GM12864 (cell line): ENCODE measurements around the gene PLBD1.
A peak's percentile ranks its signal among the peaks of the same experiment; 100 is the strongest.

Source experiments
- DNase-seq: peaks from one replicate; pipeline ENCODE4 v3.0.0-alpha.2; 2011; ENCODE audit warnings: low read depth
- H3K4me3 ChIP-seq: 2 replicates; pipeline ENCODE4 v1.5.1; 2011; ENCODE audit warnings: mild to moderate bottlenecking, low read depth, low read length, control low read depth
- TF ChIP-seq, protein P1 (sequence below): IDR thresholded peaks from 2 replicates; pipeline ENCODE4 v1.5.1; 2011; ENCODE audit warnings: low read depth, mild to moderate bottlenecking, moderate library complexity, low read length, control low read depth, inconsistent platforms; ENCODE audit errors: missing control alignments

The PLBD1 gene

DNA sequence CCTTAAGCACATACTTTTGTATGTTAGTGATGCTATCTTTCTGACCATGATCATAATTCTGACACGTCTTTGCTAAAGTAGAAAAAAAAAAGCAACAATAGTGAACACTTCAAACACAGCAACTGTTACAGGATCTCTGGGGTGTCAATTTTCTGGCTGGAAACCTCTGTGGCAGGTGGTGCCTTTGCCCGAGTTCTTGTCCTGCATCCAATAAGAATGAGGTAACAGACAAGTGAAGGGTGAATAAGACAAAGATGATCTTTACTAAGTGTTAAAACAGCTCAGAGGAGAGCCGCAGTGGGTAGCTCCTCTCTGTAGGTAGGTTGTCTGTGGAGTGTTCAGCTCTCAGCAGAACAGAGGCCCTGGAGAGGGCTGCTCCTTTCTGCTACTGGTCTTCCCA, 20.9 kb upstream of the PLBD1 start:
- TF ChIP-seq, protein P1, sequence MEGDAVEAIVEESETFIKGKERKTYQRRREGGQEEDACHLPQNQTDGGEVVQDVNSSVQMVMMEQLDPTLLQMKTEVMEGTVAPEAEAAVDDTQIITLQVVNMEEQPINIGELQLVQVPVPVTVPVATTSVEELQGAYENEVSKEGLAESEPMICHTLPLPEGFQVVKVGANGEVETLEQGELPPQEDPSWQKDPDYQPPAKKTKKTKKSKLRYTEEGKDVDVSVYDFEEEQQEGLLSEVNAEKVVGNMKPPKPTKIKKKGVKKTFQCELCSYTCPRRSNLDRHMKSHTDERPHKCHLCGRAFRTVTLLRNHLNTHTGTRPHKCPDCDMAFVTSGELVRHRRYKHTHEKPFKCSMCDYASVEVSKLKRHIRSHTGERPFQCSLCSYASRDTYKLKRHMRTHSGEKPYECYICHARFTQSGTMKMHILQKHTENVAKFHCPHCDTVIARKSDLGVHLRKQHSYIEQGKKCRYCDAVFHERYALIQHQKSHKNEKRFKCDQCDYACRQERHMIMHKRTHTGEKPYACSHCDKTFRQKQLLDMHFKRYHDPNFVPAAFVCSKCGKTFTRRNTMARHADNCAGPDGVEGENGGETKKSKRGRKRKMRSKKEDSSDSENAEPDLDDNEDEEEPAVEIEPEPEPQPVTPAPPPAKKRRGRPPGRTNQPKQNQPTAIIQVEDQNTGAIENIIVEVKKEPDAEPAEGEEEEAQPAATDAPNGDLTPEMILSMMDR: no peak
- DNase-seq: no peak
- no peak overlapping the region for H3K4me3 ChIP-seq

DNA sequence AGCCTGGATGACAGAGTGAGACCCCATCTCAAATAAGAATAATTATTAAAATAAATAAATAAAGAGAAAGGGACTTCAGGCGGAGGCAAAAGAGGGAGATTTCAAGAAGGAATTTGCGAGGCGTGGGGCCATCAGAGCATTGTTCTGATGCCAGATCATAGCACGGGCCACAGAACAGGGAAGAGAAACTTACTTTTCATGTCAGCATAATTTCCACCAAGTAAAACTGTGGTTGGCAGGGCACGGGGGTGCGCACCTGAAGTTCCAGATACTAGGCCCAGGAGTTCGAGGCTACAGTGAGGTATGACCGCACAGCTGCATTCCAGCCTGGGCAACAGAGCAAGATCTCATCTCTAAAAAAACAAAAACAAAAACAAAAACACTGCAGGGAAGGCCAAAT, 11.0 kb upstream of the PLBD1 start:
- TF ChIP-seq, protein P1: no peak
- no peak for DNase-seq
- no peak overlapping the region for H3K4me3 ChIP-seq

DNA sequence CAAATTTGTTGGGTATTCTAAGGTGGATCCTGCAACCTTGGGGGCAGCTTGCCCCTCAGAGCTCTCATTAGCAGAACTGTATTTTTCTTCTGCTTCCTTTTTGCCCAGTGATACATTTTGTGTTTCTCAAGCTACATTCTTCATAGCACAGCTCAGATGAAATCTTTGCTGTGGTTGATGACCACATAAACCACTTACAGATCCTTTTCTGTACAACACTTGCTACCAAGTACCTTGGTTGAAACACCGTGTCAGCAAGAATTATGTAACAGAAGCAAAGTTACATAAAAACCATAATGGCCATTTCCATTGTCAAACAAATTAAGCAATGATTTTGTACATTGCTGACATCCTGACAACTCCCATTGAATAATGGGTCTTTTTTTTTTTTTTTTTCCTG, 9.7 kb upstream of the PLBD1 start:
- TF ChIP-seq, protein P1: no peak
- no peak overlapping the region for H3K4me3 ChIP-seq
- peak; percentile 13 for DNase-seq

DNA sequence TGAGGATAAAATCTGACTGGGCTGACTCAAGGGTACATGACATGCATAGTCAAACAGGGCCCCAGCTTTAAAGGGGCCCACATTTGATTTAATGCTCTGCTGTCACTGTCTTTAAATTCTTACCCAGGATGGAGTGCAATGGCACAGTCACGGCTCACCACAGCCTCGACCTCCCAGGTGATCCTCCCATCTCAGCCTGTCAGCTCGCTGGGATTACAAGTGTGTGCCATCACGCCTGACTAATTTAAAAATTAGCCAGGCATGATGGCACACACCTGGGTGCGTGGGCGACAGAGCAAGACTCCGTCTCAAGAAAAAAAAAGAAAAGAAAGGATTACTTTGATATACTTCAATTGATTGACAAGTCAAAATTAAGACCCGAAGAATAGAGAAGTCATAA, 9.2 kb upstream of the PLBD1 start:
- no peak overlapping the region for H3K4me3 ChIP-seq
- no peak for DNase-seq
- TF ChIP-seq, protein P1: no peak

DNA sequence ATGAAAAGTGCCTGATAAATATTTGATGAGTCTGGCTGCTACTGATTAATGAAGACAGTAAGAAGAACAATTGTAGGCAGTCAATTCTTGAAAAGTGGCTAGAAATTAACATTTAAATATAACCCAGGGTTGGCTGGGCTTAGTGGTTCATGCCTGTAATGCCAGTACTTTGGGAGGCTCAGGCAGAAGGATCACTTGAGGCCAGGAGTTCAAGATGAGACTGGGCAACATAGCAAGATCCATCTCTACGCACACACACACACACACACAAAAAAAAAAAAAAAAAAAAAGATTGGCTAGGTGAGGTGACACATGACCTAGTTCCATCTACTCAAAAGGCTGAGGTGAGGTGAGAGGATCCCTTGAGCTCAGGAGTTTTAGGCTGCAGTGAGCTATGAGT, 7.9 kb upstream of the PLBD1 start:
- TF ChIP-seq, protein P1: no peak
- no peak for DNase-seq
- H3K4me3 ChIP-seq: no peak overlapping the region

DNA sequence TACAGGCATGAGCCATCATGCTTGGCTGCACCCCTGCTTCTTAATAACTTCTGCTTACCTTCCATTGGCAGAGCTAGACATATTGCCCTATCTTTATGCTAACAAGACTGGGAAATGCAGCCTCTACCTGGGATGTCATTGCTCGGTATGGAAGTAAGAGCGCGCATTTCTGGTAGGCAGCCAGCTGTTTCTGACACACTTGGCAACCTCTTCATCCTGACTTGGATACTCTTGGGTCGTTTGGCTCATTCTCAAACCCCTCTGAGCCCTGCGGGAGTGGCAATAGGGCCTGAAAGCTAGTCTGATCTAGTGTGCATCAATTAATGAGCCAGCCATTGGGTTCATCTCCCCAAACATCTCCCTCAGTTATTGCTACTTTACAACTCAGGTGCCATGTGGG, 5.4 kb upstream of the PLBD1 start:
- DNase-seq: no peak
- TF ChIP-seq, protein P1: no peak
- no peak overlapping the region for H3K4me3 ChIP-seq

DNA sequence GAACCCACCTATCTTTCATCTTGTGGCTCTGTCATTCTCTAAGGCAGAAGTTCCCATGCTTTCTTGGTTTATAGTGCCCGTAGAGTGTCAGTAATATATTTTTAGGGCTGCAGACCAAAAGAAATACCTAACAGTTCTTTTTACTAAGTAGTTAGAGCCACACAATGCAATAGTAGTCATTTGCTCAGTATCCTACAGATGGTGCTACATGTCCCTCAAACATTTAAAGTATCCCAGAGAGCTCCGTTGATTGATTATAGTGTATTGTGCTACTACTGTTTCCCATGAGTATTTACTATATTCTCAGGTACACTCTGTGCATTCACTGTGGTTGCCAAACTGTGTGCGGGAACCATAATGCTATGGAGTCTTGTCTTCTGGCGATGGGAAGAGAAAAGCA, 4.7 kb upstream of the PLBD1 start:
- DNase-seq: no peak
- no peak overlapping the region for H3K4me3 ChIP-seq
- TF ChIP-seq, protein P1: peak; percentile 31
